Urinary bladder (tissue), 4 donors: Measurements from ENCODE around the gene NRAS. TPM values are rescaled to one million over a fixed set of nuclear protein-coding genes. Genes with fewer than 3 reads are reported as not detected.
A peak's percentile ranks its signal among the peaks of the same experiment; 100 is the strongest.

Experiments used
- DNase-seq: peaks from one replicate; pipeline ENCODE4 v3.0.0-alpha.2; 2015; ENCODE audit errors: extremely low spot score
- H3K27ac ChIP-seq: one replicate; pipeline ENCODE4 v1.5.1; 2013; ENCODE audit warnings: low read depth, mild to moderate bottlenecking, moderate library complexity
- H3K36me3 ChIP-seq: one replicate; pipeline ENCODE4 v1.6.1; 2013; ENCODE audit warnings: mild to moderate bottlenecking, moderate library complexity; ENCODE audit not compliant: insufficient read depth
- H3K4me1 ChIP-seq: one replicate; pipeline ENCODE4 v1.6.1; 2013; ENCODE audit warnings: mild to moderate bottlenecking, moderate library complexity; ENCODE audit not compliant: insufficient read depth
- H3K4me3 ChIP-seq: one replicate; pipeline ENCODE4 v1.5.1; 2013; ENCODE audit warnings: low read depth, low read length
- WGBS: extraction: QIAGEN DNeasy Blood & Tissue Kit; methylation state at CpG from one replicate; pipeline ENCODE4 v1.1.7; 2013; 5-methylcytosine and 5-hydroxymethylcytosine counted together
- polyA plus RNA-seq: library from polyadenylated mRNA; stranded (reverse); fragments of 200-250 nt; gene quantifications from one replicate; pipeline ENCODE4 v1.2.3, GENCODE V29; 2013
- total RNA-seq: library from RNA; depleted of rRNA; stranded (reverse); fragments of >200 nt; gene quantifications from one replicate; pipeline ENCODE4 v1.2.3, GENCODE V29; 2014
- donor health status: healthy with polysubstance abuse.
- donor health status: healthy.

Gene NRAS
- total and polyA plus RNA-seq, 2 donors: 11.5 to 46.5 TPM

DNA sequence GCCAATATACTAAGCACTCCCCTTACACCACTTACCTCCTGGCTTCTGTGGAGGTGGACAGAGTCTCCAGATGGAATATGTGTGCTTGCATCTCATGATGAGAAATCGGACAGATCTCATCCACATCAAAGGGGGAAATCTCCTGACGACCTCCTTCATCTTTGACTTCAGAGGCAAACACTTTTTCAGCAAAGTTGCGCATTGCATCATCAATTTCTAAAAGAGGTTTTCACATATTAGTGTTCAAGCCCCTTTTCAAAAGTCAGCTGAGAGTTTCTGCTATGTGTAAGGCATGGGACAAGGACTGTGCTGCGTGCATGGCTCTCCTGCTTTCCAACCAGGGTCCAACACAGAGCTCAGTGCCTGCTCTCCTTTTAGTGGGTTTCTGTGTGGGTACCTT, 28.0 kb downstream of the NRAS start:
- DNase-seq: no peak
- Histone ChIP-seq H3K36me3 (no peaks in the 10 kb centered on the region), H3K4me3 (no peak overlapping the region), H3K4me1 (no peaks in the 10 kb centered on the region), H3K27ac (no peak overlapping the region)
- WGBS: 83% methylated on average over 4 of the region's 4 CpGs

DNA sequence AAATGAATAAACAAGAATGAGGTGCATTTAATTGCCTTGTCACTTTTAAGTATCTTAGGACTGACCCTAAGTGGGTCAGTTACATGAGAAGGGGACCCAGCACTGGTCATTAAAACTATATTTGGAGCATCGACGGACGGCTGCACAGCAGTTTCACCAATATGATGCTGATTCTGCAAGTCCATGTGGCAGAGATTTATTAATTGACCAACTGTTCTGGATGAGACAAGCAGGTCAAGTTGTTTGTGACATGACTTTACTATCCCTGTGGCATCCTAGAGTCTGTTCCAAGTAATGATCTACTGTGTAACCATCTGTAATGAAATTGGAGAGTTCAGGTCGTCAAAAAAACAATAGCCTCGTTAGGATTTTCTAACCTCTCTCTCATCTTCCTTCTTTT, 30.7 kb downstream of the NRAS start:
- no peak overlapping the region for H3K4me3 ChIP-seq
- no peaks in the 10 kb centered on the region for H3K4me1 ChIP-seq
- no peaks in the 10 kb centered on the region for H3K36me3 ChIP-seq
- H3K27ac ChIP-seq: no peak overlapping the region
- no peak for DNase-seq
- 79% methylated on average over 5 of the region's 5 CpGs for WGBS

DNA sequence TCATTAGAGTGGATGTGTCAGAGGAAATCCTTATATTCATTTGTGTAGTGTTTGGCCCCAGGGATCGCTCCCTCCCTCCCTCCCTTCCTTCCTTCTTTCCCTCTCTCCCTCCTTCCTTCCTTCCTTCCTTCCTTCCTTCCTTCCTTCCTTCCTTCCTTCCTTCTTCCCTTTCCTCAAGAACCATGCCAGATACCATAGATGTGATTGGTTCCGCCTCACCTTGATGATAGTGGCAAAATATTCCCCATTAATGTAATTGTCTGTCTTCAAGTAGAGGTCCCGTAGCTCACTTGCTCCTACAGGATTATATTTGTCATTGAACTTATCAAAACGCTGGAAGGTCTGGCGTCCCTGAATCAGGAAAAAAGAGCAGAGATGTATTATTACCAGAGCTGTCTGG, 38.9 kb downstream of the NRAS start:
- Histone ChIP-seq H3K4me3 (no peak overlapping the region), H3K36me3 (no peaks in the 10 kb centered on the region), H3K27ac (no peak overlapping the region), H3K4me1 (no peaks in the 10 kb centered on the region)
- no peak for DNase-seq
- 77% methylated on average over 5 of the region's 5 CpGs for WGBS

DNA sequence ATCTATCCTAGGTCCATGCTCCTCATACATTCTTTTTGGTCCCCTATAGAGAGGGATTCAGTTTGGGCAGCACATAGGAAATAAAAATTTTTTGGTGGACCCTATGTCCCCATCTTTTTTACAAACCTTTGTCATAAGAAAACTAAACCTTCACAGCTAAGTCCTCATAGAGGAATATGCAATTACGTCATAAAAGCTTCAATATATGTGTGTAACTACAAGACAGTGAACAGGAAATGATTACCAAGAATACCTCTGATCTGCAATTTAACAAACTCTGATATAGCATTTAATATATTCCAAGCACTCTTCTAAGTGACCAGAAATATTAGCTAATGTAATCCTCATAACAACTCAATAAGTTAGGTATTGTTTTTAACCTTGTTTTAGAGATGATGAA, 40.5 kb downstream of the NRAS start:
- no peak overlapping the region for H3K4me3 ChIP-seq
- 85% methylated on average over 1 of the region's 1 CpG for WGBS
- no peaks in the 10 kb centered on the region for H3K36me3 ChIP-seq
- no peaks in the 10 kb centered on the region for H3K4me1 ChIP-seq
- H3K27ac ChIP-seq: no peak overlapping the region
- no peak for DNase-seq

DNA sequence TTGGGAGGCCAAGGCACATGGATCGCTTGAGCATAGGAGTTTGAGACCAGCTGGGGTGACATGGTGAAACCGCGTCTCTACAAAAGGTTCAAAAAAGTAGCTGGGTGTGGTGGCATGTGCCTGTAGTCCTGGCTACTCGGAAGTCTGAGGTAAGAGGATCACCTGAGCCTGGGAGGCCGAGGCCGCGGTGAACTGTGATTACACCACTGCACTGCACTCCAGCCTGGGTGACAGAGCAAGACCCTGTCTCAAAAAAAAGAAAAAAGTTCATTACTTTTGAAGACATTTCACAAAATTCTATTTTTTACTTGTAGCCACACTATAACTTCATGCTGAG, 44.7 kb downstream of the NRAS start:
- Histone ChIP-seq H3K4me1 (no peaks in the 10 kb centered on the region), H3K27ac (no peak overlapping the region), H3K4me3 (no peak overlapping the region), H3K36me3 (no peaks in the 10 kb centered on the region)
- no peak for DNase-seq
- WGBS: 79% methylated on average over 7 of the region's 7 CpGs

DNA sequence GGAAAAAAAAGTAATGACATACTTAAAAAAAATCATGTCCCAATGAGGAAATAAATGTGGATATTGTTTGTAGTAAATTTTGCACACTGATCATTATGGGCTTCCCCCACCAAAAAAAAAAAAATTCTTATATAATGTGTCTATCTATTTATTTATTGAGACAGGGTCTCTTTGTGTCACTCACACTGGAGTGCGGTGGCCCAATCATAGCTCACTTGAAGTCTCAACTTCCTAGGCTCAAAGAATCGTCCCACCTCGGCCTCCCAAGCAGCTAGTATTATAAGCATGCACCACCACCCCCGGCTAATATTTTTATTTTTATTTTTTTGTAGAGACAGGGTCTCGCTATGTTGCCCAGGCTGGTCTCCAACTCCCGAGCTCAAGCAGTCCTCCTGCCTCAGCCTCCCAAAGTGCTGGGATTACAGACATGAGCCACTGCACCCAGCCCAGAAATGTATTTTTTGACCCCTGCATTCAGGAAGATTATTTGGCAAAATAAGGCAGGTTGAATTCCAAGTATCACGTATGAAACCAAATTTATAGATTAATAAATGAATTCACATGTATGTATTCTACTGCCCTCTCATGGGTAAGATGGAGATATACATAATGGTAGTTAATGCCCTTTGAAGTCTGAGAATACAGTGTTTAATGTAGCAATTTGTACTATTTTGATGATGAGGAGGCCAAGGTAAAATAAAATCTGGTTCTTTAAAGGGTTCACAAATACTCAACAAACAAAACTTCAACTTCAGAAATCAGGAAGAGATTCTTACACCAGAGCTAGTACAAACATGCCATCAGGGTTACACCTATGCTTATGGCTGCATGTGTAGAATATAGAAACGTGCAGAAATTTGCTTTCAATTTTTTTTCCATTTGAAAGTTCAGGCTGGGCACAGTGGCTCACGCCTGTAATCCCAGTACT, 45.3 kb downstream of the NRAS start:
- no peaks in the 10 kb centered on the region for H3K36me3 ChIP-seq
- no peak for DNase-seq
- WGBS: 65% methylated on average over 9 of the region's 9 CpGs
- no peak overlapping the region for H3K27ac ChIP-seq
- no peaks in the 10 kb centered on the region for H3K4me1 ChIP-seq
- H3K4me3 ChIP-seq: no peak overlapping the region

DNA sequence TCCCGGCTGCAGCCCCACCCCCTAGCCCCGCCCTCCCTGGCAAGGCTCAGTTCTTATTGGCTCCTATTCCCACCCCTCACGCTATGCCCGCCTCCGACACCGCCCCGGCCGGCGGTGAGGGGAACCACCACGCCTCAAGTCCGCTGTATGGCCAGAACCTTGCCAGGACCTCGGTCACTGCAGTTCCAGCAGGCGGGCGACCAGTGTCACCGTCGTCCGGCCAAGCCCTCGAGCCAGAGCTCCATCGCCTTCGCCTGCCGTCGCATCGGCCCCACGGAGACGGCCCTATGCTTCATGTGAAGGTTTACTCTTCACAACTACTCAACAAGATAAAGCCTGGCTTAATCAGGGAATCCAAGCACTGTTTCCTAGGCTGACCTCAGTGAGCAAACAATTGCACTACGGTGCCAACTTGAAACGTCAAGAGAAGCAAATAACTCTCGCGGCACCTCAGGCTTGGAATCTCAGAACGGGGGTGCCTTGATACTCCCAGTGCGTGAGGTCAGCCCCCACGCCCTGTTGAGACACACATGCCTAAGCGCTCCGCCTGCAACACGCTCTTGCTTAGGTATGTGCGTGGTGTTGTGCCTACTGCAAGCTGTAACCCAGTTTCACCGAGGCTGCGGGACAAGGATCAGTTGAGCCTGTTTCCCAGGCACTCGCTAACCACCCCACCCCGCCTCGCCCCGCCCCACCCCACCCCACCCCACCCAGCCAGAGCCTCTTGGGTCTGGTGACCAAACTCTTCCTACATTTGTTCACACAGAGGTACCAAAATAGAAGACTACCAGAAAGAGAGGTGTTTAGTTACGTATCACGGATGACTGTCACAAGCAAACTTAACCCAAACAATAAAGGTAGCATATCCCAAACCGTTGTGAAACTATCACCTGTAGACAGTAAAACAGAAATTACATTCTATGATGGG, 46.2 kb downstream of the NRAS start:
- H3K4me3 ChIP-seq: peak overlapping the region; percentile 60
- H3K27ac ChIP-seq: peak overlapping the region; percentile 81
- H3K4me1 ChIP-seq: no peaks in the 10 kb centered on the region
- WGBS: 4% methylated on average over 45 of the region's 45 CpGs
- no peaks in the 10 kb centered on the region for H3K36me3 ChIP-seq
- DNase-seq: peak; percentile 76

DNA sequence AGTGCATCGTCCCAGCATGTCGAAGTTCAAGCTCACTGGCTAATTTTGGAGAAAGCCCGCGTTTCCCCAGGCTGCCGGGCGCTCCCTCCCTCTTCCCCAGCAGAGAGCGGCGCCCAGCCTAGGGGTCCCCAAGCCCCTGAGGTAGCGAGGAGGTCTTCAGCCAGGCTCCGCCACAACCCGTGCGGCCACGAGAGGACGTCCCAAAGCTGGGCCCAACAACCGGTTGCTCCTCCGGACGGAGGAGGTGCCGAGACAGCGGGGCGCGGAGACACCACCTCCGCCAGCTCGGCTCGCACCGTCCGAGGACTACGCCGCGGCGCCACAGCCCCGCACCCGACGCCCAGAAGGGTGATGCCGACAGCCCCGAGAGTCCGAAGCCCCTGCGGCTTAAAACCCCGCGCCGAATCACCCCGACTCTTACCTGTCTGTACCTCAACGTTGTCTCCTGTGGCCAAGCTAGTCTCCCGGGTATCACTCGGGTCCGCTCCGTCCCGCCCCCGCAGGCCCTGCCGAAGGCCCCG, 46.9 kb downstream of the NRAS start, which contains the start of gene DENND2C:
Gene DENND2C, minus strand, starts transcription at position 488 of the 521 bp plus-strand sequence. CDS start 44,065 bp downstream, outside the sequence.
- WGBS: under 1% methylated on average over 50 of the region's 50 CpGs
- DNase-seq: no peak

DNA sequence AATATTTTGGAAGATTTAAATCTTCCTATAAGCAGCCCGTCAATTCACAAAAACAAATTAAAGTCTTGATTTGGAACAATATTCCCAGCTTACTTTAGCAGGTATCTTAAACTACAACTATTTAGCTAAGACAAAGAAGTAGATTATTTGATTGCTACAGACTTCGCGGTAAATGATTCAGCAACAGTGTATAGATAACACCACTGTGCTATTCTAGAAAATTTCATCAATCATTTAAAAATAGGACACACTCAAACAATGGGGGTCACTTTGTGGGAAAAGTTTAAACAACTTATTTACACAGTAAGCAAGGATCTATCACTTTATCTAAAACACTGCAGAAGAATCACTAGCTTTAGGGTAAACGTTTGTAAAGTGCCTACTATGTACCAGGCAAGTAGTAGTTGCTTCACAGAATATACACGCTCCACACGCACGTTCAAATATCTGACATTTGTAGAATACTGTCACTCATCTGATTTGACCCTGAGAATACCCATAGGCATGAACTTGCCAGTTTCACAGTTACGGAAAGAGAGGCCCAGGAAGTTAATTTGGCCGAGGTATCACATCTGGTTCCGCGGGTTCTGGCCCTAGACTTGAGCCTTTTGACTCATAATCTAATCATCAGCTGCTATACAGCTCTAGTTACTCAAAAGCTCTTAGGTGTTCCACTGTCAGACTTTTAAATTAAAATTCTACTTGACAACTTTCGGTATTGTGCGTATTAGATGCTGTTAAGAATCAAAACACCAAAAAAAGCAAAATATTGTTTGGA, 47.6 kb downstream of the NRAS start:
- H3K4me1 ChIP-seq: no peaks in the 10 kb centered on the region
- peak overlapping the region; percentile 60 for H3K4me3 ChIP-seq
- WGBS: 51% methylated on average over 13 of the region's 13 CpGs
- DNase-seq: peak; percentile 1
- no peak overlapping the region for H3K27ac ChIP-seq
- H3K36me3 ChIP-seq: no peaks in the 10 kb centered on the region

More for the DNA sequence above, 46.9 kb downstream of the NRAS start, which contains the start of gene DENND2C:
- Histone ChIP-seq H3K4me1 (no peaks in the 10 kb centered on the region), H3K36me3 (no peaks in the 10 kb centered on the region), H3K4me3 (peak within 1 kb of the TSS; percentile 60), H3K27ac (peak within 1 kb of the TSS; percentile 85)

DNA sequence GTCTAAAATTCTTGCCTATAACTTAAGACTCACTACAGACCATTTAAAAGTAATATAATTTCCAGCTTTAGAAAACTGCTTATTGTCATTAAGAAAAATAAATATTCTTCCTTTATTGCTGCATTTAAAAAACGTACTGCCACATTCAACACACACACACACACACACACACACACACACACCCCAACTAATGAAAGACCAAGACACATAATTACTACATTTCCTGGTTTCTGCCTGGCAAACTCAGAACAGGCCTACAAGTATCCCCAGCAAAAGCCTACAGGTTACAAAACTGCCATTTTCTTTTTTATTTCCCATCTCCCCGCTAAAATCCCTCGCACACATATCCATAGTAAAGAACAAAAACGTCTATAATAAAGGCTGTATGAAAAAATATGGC, 48.2 kb downstream of the NRAS start:
- WGBS: 85% methylated on average over 4 of the region's 4 CpGs
- Histone ChIP-seq H3K4me3 (no peak overlapping the region), H3K4me1 (no peaks in the 10 kb centered on the region), H3K27ac (no peak overlapping the region), H3K36me3 (no peaks in the 10 kb centered on the region)
- no peak for DNase-seq

DNA sequence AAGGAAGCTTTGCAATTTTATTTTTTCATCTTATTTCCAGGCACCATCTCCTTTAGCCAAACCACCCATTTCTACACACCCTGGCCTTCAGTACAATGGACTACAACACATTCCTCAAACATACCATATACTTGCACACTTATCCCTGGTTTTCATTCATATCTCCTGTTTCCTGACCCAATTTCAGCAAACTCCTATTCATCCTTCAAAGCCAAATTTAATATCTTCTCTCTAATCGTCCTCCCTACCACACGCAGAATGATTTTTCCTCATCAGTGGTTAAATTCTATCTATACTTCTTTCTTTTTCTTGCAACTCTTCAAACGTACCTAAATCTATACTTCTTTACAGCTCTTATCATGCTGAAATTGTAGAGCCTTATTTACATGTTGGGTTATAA, 49.6 kb downstream of the NRAS start:
- no peaks in the 10 kb centered on the region for H3K4me1 ChIP-seq
- H3K27ac ChIP-seq: no peak overlapping the region
- no peak for DNase-seq
- no peak overlapping the region for H3K4me3 ChIP-seq
- WGBS: 88% methylated on average over 3 of the region's 3 CpGs
- no peaks in the 10 kb centered on the region for H3K36me3 ChIP-seq

DNA sequence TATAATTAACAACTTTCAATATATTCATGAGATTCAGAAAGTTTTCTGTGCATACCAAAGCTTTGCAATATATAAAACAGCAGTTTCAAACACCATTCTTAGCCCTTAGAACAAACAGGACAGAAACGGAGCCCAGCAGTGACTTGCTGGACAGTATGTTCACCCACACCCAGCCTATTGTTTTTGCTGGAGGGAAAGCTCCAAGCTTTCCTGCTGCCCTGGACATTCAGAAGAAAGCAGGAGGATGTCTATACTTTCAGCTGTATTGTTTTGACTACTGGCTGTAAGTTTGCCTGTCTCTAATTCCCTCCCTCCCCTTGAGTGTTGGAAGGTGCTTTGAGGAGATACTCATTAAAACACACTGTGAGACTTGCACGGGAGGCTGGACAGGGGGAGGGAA, 56.3 kb downstream of the NRAS start:
- Histone ChIP-seq H3K27ac (no peak overlapping the region), H3K4me3 (no peak overlapping the region), H3K4me1 (no peaks in the 10 kb centered on the region), H3K36me3 (no peaks in the 10 kb centered on the region)
- no peak for DNase-seq
- 24% methylated on average over 2 of the region's 2 CpGs for WGBS
